DOHH2 (cell line): Measurements from ENCODE around the gene CA7.

Experiments
- H3F3A ChIP-seq: fragments of 200-600 bp; sonication (generic), shearing (Covaris generic); 2 replicates; pipeline ENCODE4 v1.6.0; 2016; ENCODE audit warnings: antibody characterized with exemption, mild to moderate bottlenecking; ENCODE audit not compliant: control insufficient read depth, insufficient read depth
- H3K27ac ChIP-seq: fragments of 200-600 bp; sonication (generic); 2 replicates; pipeline ENCODE4 v1.5.1; 2014; ENCODE audit warnings: low read depth, mild to moderate bottlenecking, low read length, moderate library complexity
- H3K27me3 ChIP-seq: fragments of 200-600 bp; sonication (generic); 2 replicates; pipeline ENCODE4 v1.6.1; 2014; ENCODE audit warnings: mild to moderate bottlenecking, low read length, mixed read lengths; ENCODE audit not compliant: control insufficient read depth
- H3K36me3 ChIP-seq: fragments of 200-600 bp; sonication (generic); 2 replicates; pipeline ENCODE4 v1.6.1; 2014; ENCODE audit warnings: mild to moderate bottlenecking, low read length, moderate library complexity, mixed read lengths; ENCODE audit not compliant: control insufficient read depth
- H3K4me1 ChIP-seq: fragments of 200-600 bp; sonication (generic); 2 replicates; pipeline ENCODE4 v1.6.1; 2014; ENCODE audit warnings: mild to moderate bottlenecking, low read length, mixed read lengths; ENCODE audit not compliant: control insufficient read depth
- H3K4me2 ChIP-seq: fragments of 200-600 bp; sonication (generic); 2 replicates; pipeline ENCODE4 v1.6.0; 2014; ENCODE audit warnings: mild to moderate bottlenecking, low read length, moderate library complexity
- H3K4me3 ChIP-seq: fragments of 200-600 bp; sonication (generic); 2 replicates; pipeline ENCODE4 v1.5.1; 2014; ENCODE audit warnings: mild to moderate bottlenecking, low read length, mixed read lengths
- H3K79me2 ChIP-seq: fragments of 200-600 bp; sonication (generic); 2 replicates; pipeline ENCODE4 v1.6.1; 2014; ENCODE audit warnings: mild to moderate bottlenecking, low read length, mixed read lengths; ENCODE audit not compliant: control insufficient read depth
- H3K9me2 ChIP-seq: fragments of 200-600 bp; sonication (generic); replicated peaks from 2 replicates; pipeline ENCODE4 v1.6.1; 2014; ENCODE audit warnings: mild to moderate bottlenecking, low read length, mixed read lengths; ENCODE audit not compliant: control insufficient read depth
- H3K9me3 ChIP-seq: fragments of 200-600 bp; sonication (generic); 2 replicates; pipeline ENCODE4 v1.6.1; 2014; ENCODE audit warnings: antibody characterized with exemption, low read length, mixed read lengths; ENCODE audit not compliant: control insufficient read depth, insufficient read depth
- H4K20me1 ChIP-seq: fragments of 200-600 bp; sonication (generic); 2 replicates; pipeline ENCODE4 v1.6.0; 2014; ENCODE audit warnings: low read depth, mild to moderate bottlenecking, antibody characterized with exemption, low read length, moderate library complexity; ENCODE audit not compliant: control insufficient read depth, insufficient read depth
- EZH2phosphoT487 ChIP-seq: fragments of 200-600 bp; sonication (generic); IDR thresholded peaks from 2 replicates; pipeline ENCODE4 v1.6.1; 2017; ENCODE audit warnings: borderline replicate concordance, mild to moderate bottlenecking, antibody characterized with exemption, low read length, moderate library complexity, mixed read lengths
- TF ChIP-seq, protein P1 (sequence below): fragments of 200-600 bp; sonication (generic); IDR thresholded peaks from one replicate; pipeline ENCODE4 v1.5.1; 2014; ENCODE audit warnings: antibody characterized with exemption, mild to moderate bottlenecking, low read depth, low read length; ENCODE audit not compliant: poor library complexity, severe bottlenecking

CA7 gene

DNA sequence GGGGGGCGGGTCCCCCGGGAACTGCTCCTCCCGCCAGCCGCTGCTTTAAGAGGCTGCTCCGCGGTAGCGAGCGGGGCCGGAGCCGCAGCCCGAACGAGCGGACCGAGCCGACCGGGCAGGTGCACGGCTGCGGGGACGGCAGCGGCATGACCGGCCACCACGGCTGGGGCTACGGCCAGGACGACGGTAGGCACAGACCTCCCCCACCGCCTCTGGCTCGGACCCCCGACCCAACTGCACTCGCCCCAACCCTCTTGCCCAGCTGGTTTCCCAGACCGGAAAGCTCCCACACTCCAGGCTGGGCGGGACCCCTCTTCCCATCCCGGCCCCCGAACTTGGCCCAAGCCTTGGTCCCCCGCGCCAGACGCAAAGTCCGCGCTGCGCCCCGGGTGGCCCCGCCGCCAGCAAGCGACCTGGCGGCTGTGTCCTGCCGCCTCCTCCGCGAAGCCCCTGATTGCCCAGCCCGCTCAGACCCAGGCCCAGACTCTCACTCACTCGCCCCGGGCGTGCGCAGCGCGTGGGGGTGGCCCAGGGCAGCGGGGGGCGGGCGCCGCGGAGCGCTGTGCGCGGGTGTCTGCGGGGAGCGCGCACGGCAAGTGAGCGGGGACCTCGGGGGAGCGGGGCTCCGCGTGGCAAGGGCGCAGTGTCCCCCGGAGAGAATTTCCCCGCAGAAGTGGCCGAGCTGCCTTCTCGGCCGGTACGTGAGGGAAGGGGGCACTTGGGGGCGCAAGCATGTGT is at the start of gene CA7:
Gene CA7 (plus strand): TSS at position 73 of the 738 bp plus-strand sequence. CDS start 74 bp downstream, at position 147.
- no peaks in the 10 kb centered on the region for H3K9me3 ChIP-seq
- H3F3A ChIP-seq: no peaks in the 10 kb centered on the region
- peaks cover 37% of the 10 kb centered on the region for H3K27me3 ChIP-seq
- no peak within 1 kb of the TSS for H3K27ac ChIP-seq
- H3K9me2 ChIP-seq: no peaks in the 10 kb centered on the region
- H3K4me1 ChIP-seq: peaks cover 14% of the 10 kb centered on the region
- no peak within 1 kb of the TSS for H3K4me3 ChIP-seq
- H3K4me2 ChIP-seq: no peak within 1 kb of the TSS
- TF ChIP-seq, protein P1, sequence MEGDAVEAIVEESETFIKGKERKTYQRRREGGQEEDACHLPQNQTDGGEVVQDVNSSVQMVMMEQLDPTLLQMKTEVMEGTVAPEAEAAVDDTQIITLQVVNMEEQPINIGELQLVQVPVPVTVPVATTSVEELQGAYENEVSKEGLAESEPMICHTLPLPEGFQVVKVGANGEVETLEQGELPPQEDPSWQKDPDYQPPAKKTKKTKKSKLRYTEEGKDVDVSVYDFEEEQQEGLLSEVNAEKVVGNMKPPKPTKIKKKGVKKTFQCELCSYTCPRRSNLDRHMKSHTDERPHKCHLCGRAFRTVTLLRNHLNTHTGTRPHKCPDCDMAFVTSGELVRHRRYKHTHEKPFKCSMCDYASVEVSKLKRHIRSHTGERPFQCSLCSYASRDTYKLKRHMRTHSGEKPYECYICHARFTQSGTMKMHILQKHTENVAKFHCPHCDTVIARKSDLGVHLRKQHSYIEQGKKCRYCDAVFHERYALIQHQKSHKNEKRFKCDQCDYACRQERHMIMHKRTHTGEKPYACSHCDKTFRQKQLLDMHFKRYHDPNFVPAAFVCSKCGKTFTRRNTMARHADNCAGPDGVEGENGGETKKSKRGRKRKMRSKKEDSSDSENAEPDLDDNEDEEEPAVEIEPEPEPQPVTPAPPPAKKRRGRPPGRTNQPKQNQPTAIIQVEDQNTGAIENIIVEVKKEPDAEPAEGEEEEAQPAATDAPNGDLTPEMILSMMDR: no peak
- no peak for TF ChIP-seq EZH2phosphoT487
- no peaks in the 10 kb centered on the region for H3K79me2 ChIP-seq
- H3K36me3 ChIP-seq: no peaks in the 10 kb centered on the region
- 0 out of 2 replicates have a peak, but pooled peaks cover 4% of the 10 kb centered on the region for H4K20me1 ChIP-seq

DNA sequence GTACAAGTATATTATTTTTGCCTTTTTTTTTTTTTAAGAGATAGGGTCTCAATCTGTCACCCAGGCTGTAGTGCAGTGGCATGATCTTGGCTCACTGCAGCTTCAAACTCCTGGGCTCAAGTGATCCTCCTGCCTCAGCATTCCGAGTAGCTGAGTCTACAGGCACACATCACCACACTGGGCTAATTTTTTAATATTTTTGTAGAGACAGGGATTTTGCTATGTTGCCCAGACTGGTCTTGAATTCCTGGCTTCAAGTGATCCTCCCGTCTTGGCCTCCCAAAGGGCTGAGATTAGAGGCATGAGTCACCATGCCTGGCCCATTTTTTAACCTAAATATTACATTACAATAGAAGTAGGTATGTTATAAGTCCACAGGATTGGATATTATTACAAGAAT is 46.1 kb upstream of the CA7 start:
- no peaks in the 10 kb centered on the region for H3K27me3 ChIP-seq
- H3K36me3 ChIP-seq: peaks cover 8% of the 10 kb centered on the region; the same call in 1 of the 2 replicates
- H3K4me3 ChIP-seq: no peak overlapping the region
- no peaks in the 10 kb centered on the region for H4K20me1 ChIP-seq
- H3K79me2 ChIP-seq: no peaks in the 10 kb centered on the region
- no peaks in the 10 kb centered on the region for H3K9me2 ChIP-seq
- TF ChIP-seq, protein P1: no peak
- no peak for TF ChIP-seq EZH2phosphoT487
- no peak overlapping the region for H3K27ac ChIP-seq
- H3F3A ChIP-seq: peaks cover 9% of the 10 kb centered on the region; the same call in 1 of the 2 replicates
- H3K9me3 ChIP-seq: no peaks in the 10 kb centered on the region
- H3K4me1 ChIP-seq: no peaks in the 10 kb centered on the region
- no peak overlapping the region for H3K4me2 ChIP-seq

DNA sequence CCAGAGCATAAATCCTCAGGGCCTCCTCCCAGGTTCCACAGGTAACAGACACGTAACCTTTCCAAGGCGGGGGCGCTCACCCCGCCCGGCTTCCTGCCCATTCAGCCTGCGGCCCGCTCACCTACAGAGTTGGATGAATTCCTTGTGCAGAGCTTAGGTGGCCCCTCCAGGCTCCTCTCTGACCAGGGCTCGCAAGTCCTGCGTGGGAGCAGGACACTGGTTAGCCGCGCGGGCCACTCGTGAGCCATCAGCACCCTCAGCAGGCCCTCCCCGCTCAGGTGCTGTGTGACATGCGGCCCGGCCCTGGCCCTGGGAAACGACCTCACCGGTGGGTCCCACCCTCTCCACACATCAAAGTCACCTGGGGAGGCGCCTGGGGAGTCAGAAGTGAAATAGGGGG is 43.4 kb upstream of the CA7 start:
- no peak overlapping the region for H3K4me3 ChIP-seq

More for the DNA sequence above, 43.4 kb upstream of the CA7 start:
- Histone ChIP-seq H3K9me3 (no peaks in the 10 kb centered on the region), H3K27ac (no peak overlapping the region), H3K36me3 (peaks cover 30% of the 10 kb centered on the region), H3K9me2 (no peaks in the 10 kb centered on the region), H3K79me2 (no peaks in the 10 kb centered on the region), H3K4me1 (no peaks in the 10 kb centered on the region), H3K27me3 (no peaks in the 10 kb centered on the region), H3F3A (peaks cover 9% of the 10 kb centered on the region; the same call in 1 of the 2 replicates), H3K4me2 (no peak overlapping the region), H4K20me1 (no peaks in the 10 kb centered on the region)
- TF ChIP-seq, protein P1: no peak
- no peak for TF ChIP-seq EZH2phosphoT487
